H1 (cell line): ENCODE measurements around the gene NF1. TPM values are rescaled to one million over a fixed set of nuclear protein-coding genes. Genes with fewer than 3 reads are reported as not detected.

ENCODE experiments used
- CTCF ChIA-PET: fragments of 300-600 bp; sonication (Branson Sonifier 250); formaldehyde crosslinking; loops from one replicate; lab custom pipeline; 2021; ENCODE audit not compliant: partially characterized antibody; lab: Charles Lee
- POLR2A ChIA-PET: fragments of 300-600 bp; sonication (Branson Sonifier 250); formaldehyde crosslinking; loops from one replicate; lab custom pipeline; 2021; ENCODE audit warnings: inconsistent platforms; ENCODE audit not compliant: partially characterized antibody; lab: Charles Lee
- DNase-seq, 2 experiments: peaks; one replicate each; pipeline versions ENCODE4 v3.0.0 to v3.0.0-alpha.2; 2010 to 2022; ENCODE audit warnings: low spot score in 2 of 2, low read depth in 1 of 2, mixed read lengths in 1 of 2
- FAIRE-seq: peaks from 2 replicates; lab custom pipeline; 2011; peaks lifted over from hg19 to GRCh38; lab: Jason Lieb, UNC
- H2AFZ ChIP-seq: 2 replicates; pipeline ENCODE4 v1.8.1; 2012; ENCODE audit warnings: low read length, inconsistent platforms
- H2AK5ac ChIP-seq: 2 replicates; pipeline ENCODE4 v1.6.1; 2013; ENCODE audit warnings: low read depth, low read length
- H2BK120ac ChIP-seq: replicated peaks from 2 replicates; pipeline ENCODE3; 2013; ENCODE audit warnings: low read depth, low read length, inconsistent platforms
- H2BK12ac ChIP-seq: 2 replicates; pipeline ENCODE4 v1.6.1; 2013; ENCODE audit warnings: low read depth, low read length
- H2BK15ac ChIP-seq: 2 replicates; pipeline ENCODE4 v1.6.1; 2013; ENCODE audit warnings: low read length
- H2BK20ac ChIP-seq: 2 replicates; pipeline ENCODE4 v1.6.1; 2013; ENCODE audit warnings: low read length
- H2BK5ac ChIP-seq: 2 replicates; pipeline ENCODE4 v1.6.1; 2013; ENCODE audit warnings: low read depth, low read length
- H3K14ac ChIP-seq: 2 replicates; pipeline ENCODE4 v1.6.1; 2013; ENCODE audit warnings: inconsistent platforms; ENCODE audit not compliant: insufficient read length
- H3K18ac ChIP-seq: 2 replicates; pipeline ENCODE4 v1.6.1; 2013; ENCODE audit warnings: low read length; ENCODE audit errors: extremely low read depth
- H3K23ac ChIP-seq: 2 replicates; pipeline ENCODE4 v1.6.1; 2013; ENCODE audit warnings: inconsistent platforms; ENCODE audit not compliant: insufficient read length
- H3K23me2 ChIP-seq: 2 replicates; pipeline ENCODE4 v1.6.1; 2013; ENCODE audit warnings: low read depth, low read length
- H3K27ac ChIP-seq: 2 replicates; pipeline ENCODE4 v1.6.1; 2011; ENCODE audit warnings: low read depth, low read length, inconsistent platforms
- H3K27me3 ChIP-seq, 4 experiments: replicated peaks in 1 of 4; 1 replicate in 1 of 4; 2 replicates in 3 of 4; pipeline versions ENCODE4 v1.6.1 to v1.8.1; 2011 to 2013; ENCODE audit warnings: low read length in 3 of 4, mild to moderate bottlenecking in 3 of 4, inconsistent platforms in 2 of 4, mixed read lengths in 2 of 4, moderate library complexity in 1 of 4; ENCODE audit not compliant: control insufficient read depth in 3 of 4, insufficient read depth in 3 of 4; ENCODE audit errors: extremely low read depth in 1 of 4
- H3K36me3 ChIP-seq, 4 experiments: 2 replicates each; pipeline versions ENCODE4 v1.6.1 to v1.8.1; 2011 to 2013; ENCODE audit warnings: mild to moderate bottlenecking in 4 of 4, low read length in 3 of 4, moderate library complexity in 2 of 4, control low read depth in 1 of 4, inconsistent platforms in 1 of 4; ENCODE audit not compliant: insufficient read depth in 4 of 4, control insufficient read depth in 2 of 4
- H3K4ac ChIP-seq: replicated peaks from 2 replicates; pipeline ENCODE3; 2013; ENCODE audit warnings: low read length, low read depth, mixed read lengths, inconsistent platforms; ENCODE audit not compliant: insufficient read length
- H3K4me1 ChIP-seq, 4 experiments: replicated peaks in 1 of 4; 1 replicate in 1 of 4; 2 replicates in 3 of 4; pipeline versions ENCODE4 v1.6.1 to v1.8.1; 2011 to 2013; ENCODE audit warnings: low read length in 3 of 4, inconsistent platforms in 2 of 4, mixed read lengths in 1 of 4; ENCODE audit not compliant: insufficient read depth in 4 of 4, control insufficient read depth in 3 of 4
- H3K4me2 ChIP-seq, 2 experiments: 2 replicates each; pipeline versions ENCODE4 v1.6.1 to v1.8.1; 2011 to 2013; ENCODE audit warnings: low read depth in 2 of 2, low read length in 2 of 2, control low read depth in 1 of 2, inconsistent platforms in 1 of 2, mild to moderate bottlenecking in 1 of 2; ENCODE audit not compliant: insufficient read depth in 1 of 2
- H3K4me3 ChIP-seq, 4 experiments: fragments of 200-600, 300-600 bp in 1 of 4; sonication (generic), shearing (Covaris generic), sonication (Bioruptor Twin) in 1 of 4; 2 replicates each; pipeline versions ENCODE4 v1.5.1 to v1.8.1; 2011 to 2016; ENCODE audit warnings: low read length in 4 of 4, low read depth in 3 of 4, control low read depth in 2 of 4, inconsistent platforms in 2 of 4, mild to moderate bottlenecking in 2 of 4, mixed read lengths in 1 of 4, moderate library complexity in 1 of 4; ENCODE audit not compliant: insufficient read depth in 2 of 4; ENCODE audit errors: extremely low read depth in 1 of 4
- H3K56ac ChIP-seq: replicated peaks from 2 replicates; pipeline ENCODE3; 2013; ENCODE audit warnings: low read depth, mild to moderate bottlenecking, mixed read lengths, low read length, inconsistent platforms; ENCODE audit not compliant: insufficient read length
- H3K79me1 ChIP-seq: 2 replicates; pipeline ENCODE4 v1.6.1; 2013; ENCODE audit warnings: low read depth, low read length, control low read depth
- H3K79me2 ChIP-seq, 2 experiments: 2 replicates each; pipeline versions ENCODE4 v1.6.1 to v1.8.1; 2012 to 2013; ENCODE audit warnings: low read length in 2 of 2, mild to moderate bottlenecking in 2 of 2, inconsistent platforms in 1 of 2; ENCODE audit not compliant: insufficient read depth in 2 of 2, control insufficient read depth in 1 of 2
- H3K9ac ChIP-seq, 4 experiments: replicated peaks in 1 of 4; 1 replicate in 1 of 4; 2 replicates in 3 of 4; pipeline versions ENCODE4 v1.6.1 to v1.8.1; 2011 to 2013; ENCODE audit warnings: low read depth in 3 of 4, low read length in 3 of 4, control low read depth in 2 of 4, mild to moderate bottlenecking in 2 of 4, moderate library complexity in 2 of 4, inconsistent platforms in 1 of 4; ENCODE audit errors: extremely low read depth in 1 of 4
- H3K9me3 ChIP-seq, 2 experiments: 2 replicates each; pipeline versions ENCODE4 v1.6.1 to v1.8.1; 2012 to 2013; ENCODE audit warnings: mild to moderate bottlenecking in 2 of 2, moderate library complexity in 2 of 2, control low read depth in 1 of 2, inconsistent platforms in 1 of 2, low read depth in 1 of 2, low read length in 1 of 2, mixed read lengths in 1 of 2; ENCODE audit not compliant: insufficient read depth in 2 of 2
- H4K20me1 ChIP-seq, 2 experiments: replicated peaks in 1 of 2; 2 replicates each; pipeline versions ENCODE3 to v1.8.1; 2011 to 2013; ENCODE audit warnings: inconsistent platforms in 2 of 2, low read length in 2 of 2, mild to moderate bottlenecking in 1 of 2; ENCODE audit not compliant: insufficient read depth in 2 of 2, control insufficient read depth in 1 of 2
- H4K5ac ChIP-seq: 2 replicates; pipeline ENCODE4 v1.6.1; 2013; ENCODE audit warnings: low read length, low read depth, mixed read lengths, inconsistent platforms; ENCODE audit not compliant: insufficient read length
- H4K8ac ChIP-seq: 2 replicates; pipeline ENCODE4 v1.8.0; 2013; ENCODE audit warnings: mild to moderate bottlenecking, moderate library complexity, low read length, inconsistent platforms; ENCODE audit not compliant: insufficient read depth; ENCODE audit errors: extremely low read depth
- H4K91ac ChIP-seq: replicated peaks from 2 replicates; pipeline ENCODE3; 2013; ENCODE audit warnings: low read length, mixed read lengths, inconsistent platforms; ENCODE audit not compliant: insufficient read length
- CHD1 ChIP-seq: IDR thresholded peaks from 2 replicates; pipeline ENCODE4 v1.6.1; 2012; ENCODE audit warnings: low read depth, low read length, improper control_type of control experiment
- CHD2 ChIP-seq: IDR thresholded peaks from 2 replicates; pipeline ENCODE4 v1.6.1; 2012; ENCODE audit warnings: low read length, improper control_type of control experiment
- HDAC6 ChIP-seq: IDR thresholded peaks from one replicate; pipeline ENCODE4 v1.7.1; 2012; ENCODE audit warnings: low read depth, mild to moderate bottlenecking, inconsistent platforms, low read length, moderate library complexity
- TAF7 ChIP-seq: optimal IDR thresholded peaks from 2 replicates; pipeline ENCODE3; 2011; ENCODE audit warnings: low read depth, mild to moderate bottlenecking, inconsistent platforms, low read length, moderate library complexity, borderline replicate concordance
- WGBS, 2 experiments: shearing (Covaris generic) in 1 of 2; methylation state at CpG; one replicate each; pipeline versions ENCODE4 v1.1.6 to v1.1.7; 2013 to 2015; ENCODE audit warnings: low lambda C conversion rate in 2 of 2, mixed read lengths in 2 of 2, inconsistent platforms in 1 of 2, low coverage in 1 of 2, missing lambda C conversion rate in 1 of 2; ENCODE audit not compliant: insufficient replicate concordance in 2 of 2, insufficient coverage in 1 of 2, insufficient read length in 1 of 2; ENCODE audit errors: extremely low coverage in 1 of 2, missing lambda C conversion rate in 1 of 2; 5-methylcytosine and 5-hydroxymethylcytosine counted together
- polyA plus RNA-seq, 7 experiments: library from polyadenylated mRNA; depleted of rRNA in 3 of 7; stranded (reverse) in 5 of 7; unstranded in 2 of 7; fragments of >200 nt in 5 of 7; fragments of 200-250 nt in 2 of 7; gene quantifications; 1 replicate in 5 of 7; 2 replicates in 1 of 7; 4 replicates in 1 of 7; pipeline versions ENCODE4 v1.2.1 to v1.2.3, GENCODE V29; 2011 to 2013; ENCODE audit warnings: missing spikeins in 2 of 7, mixed read lengths in 2 of 7
- total RNA-seq: library from RNA; stranded (reverse); fragmentation: NEBNext Ultra II Directional; extraction: Animal tissue kit (Norgen Biotek cat#: 25700); gene quantifications from 2 replicates; pipeline ENCODE4 v1.2.1, GENCODE V29; 2021
- TF ChIP-seq, protein P1 (sequence below): IDR thresholded peaks from 2 replicates; pipeline ENCODE4 v1.6.1; 2011; ENCODE audit warnings: low read length, improper control_type of control experiment

Gene NF1
- total and polyA plus RNA-seq, 2 of the 8 experiments (the other 6 are each of a cell fraction or from before 2014, with no cell fraction given) = 19.3 to 29.6 TPM

- H3K23ac ChIP-seq = no peak overlapping the region
- H2BK15ac ChIP-seq = no peak overlapping the region
- no peak overlapping the region for H2BK12ac ChIP-seq
- H2AK5ac ChIP-seq = no peak overlapping the region
- H4K8ac ChIP-seq = no peak overlapping the region
- peaks cover 0 to 5% (median 0%) of the 10 kb centered on the region in 4 experiments; a peak in 1 of 7 replicates for H3K4me1 ChIP-seq
- no peak overlapping the region for H2BK5ac ChIP-seq
- no peak overlapping the region for H3K14ac ChIP-seq
- peaks cover 2 to 3% of the 10 kb centered on the region in 2 experiments for H4K20me1 ChIP-seq
- H3K4ac ChIP-seq = no peak overlapping the region
- H2AFZ ChIP-seq = no peak overlapping the region
- no peak overlapping the region for H3K9ac ChIP-seq
- no peak overlapping the region for H3K18ac ChIP-seq
- FAIRE-seq (no peak), DNase-seq (no peak)
- no peak overlapping the region for H2BK120ac ChIP-seq
- POLR2A ChIA-PET = interaction anchor here (1.6 kb wide), 1 partner anchor 24 kb away, joined by 5 read pairs; no protein-coding TSS in a partner anchor
- no peak overlapping the region for H4K91ac ChIP-seq
- no peaks in the 10 kb centered on the region for H3K79me1 ChIP-seq
- H3K36me3 ChIP-seq = no peaks in the 10 kb centered on the region
- H3K9me3 ChIP-seq = no peaks in the 10 kb centered on the region
- peaks cover 0 to 1% (median 0%) of the 10 kb centered on the region in 4 experiments; a peak in 1 of 7 replicates for H3K27me3 ChIP-seq
- 83% methylated on average over 2 of the region's 2 CpGs; no CpG with 5 or more reads in 1 of the 2 experiments for WGBS, 2 experiments
- H3K79me2 ChIP-seq = peaks cover 0 to 63% of the 10 kb centered on the region in 2 experiments; a peak in 3 of 4 replicates
- H4K5ac ChIP-seq = no peak overlapping the region
- no peaks in the 10 kb centered on the region for H3K23me2 ChIP-seq
- H3K4me3 ChIP-seq = no peak overlapping the region
- no peak overlapping the region for H3K4me2 ChIP-seq
- no peak overlapping the region for H3K56ac ChIP-seq
- CTCF ChIA-PET = interaction anchor here (0.9 to 1.0 kb wide), 2 partner anchors 8 to 10 kb away, joined by 3 read pairs; no protein-coding TSS in a partner anchor
- H3K27ac ChIP-seq = no peak overlapping the region
- no peak overlapping the region for H2BK20ac ChIP-seq
- TF ChIP-seq TAF7 (no peak), CHD2 (no peak), CHD1 (no peak), HDAC6 (no peak)
- TF ChIP-seq, protein P1, sequence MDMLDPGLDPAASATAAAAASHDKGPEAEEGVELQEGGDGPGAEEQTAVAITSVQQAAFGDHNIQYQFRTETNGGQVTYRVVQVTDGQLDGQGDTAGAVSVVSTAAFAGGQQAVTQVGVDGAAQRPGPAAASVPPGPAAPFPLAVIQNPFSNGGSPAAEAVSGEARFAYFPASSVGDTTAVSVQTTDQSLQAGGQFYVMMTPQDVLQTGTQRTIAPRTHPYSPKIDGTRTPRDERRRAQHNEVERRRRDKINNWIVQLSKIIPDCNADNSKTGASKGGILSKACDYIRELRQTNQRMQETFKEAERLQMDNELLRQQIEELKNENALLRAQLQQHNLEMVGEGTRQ = no peak
Observed at GRCh38 chr17:31122746-31123145, 28.0 kb downstream of the NF1 start.
